Islet of Langerhans (tissue), 1 donor: ENCODE results near the gene PKHD1.
A peak's percentile ranks its signal among the peaks of the same experiment; 100 is the strongest.

Source experiments
- FAIRE-seq: peaks from one replicate; lab custom pipeline; 2011; peaks lifted over from hg19 to GRCh38; lab: Jason Lieb, UNC

The PKHD1 gene, protein sequence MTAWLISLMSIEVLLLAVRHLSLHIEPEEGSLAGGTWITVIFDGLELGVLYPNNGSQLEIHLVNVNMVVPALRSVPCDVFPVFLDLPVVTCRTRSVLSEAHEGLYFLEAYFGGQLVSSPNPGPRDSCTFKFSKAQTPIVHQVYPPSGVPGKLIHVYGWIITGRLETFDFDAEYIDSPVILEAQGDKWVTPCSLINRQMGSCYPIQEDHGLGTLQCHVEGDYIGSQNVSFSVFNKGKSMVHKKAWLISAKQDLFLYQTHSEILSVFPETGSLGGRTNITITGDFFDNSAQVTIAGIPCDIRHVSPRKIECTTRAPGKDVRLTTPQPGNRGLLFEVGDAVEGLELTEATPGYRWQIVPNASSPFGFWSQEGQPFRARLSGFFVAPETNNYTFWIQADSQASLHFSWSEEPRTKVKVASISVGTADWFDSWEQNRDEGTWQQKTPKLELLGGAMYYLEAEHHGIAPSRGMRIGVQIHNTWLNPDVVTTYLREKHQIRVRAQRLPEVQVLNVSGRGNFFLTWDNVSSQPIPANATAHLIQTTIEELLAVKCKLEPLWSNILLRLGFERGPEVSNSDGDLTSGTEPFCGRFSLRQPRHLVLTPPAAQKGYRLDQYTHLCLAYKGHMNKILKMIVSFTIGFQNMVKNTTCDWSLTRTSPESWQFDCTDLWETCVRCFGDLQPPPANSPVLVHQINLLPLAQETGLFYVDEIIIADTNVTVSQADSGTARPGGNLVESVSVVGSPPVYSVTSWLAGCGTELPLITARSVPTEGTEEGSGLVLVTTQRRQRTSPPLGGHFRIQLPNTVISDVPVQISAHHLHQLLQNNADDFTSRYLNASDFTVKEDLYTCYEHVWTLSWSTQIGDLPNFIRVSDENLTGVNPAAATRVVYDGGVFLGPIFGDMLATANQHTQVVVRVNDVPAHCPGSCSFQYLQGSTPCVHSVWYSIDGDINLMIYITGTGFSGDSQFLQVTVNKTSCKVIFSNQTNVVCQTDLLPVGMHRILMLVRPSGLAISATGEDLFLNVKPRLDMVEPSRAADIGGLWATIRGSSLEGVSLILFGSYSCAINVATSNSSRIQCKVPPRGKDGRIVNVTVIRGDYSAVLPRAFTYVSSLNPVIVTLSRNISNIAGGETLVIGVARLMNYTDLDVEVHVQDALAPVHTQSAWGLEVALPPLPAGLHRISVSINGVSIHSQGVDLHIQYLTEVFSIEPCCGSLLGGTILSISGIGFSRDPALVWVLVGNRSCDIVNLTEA (N-terminal part only)

DNA sequence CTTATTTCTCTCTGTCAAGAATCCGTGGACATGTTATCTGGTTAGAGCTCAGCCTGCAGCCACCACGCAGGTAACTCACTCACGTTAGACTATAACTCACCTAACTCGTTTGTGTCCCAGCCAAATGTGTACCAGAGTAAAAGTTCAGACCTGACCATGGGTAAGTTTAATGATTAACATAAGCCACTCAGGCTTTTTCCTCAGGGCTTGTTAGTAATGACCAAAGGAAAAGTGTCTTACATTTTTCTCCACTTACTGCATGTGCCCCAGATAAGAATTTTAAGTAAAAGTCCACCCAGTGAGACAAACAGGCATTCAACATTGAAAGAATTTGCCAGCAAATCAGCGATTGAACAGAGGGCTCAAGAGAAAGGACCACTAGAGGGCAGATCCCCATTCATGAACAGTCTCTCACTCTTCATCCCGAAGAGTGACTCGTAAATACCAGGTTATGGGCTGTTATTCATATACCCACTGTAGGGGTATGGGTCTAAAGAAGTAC, at the start of gene PKHD1:
Gene PKHD1, minus strand, starts transcription at position 116 of the 502 bp plus-strand sequence. CDS start 2,680 bp downstream, outside the sequence.
- FAIRE-seq, result peak; percentile 9

DNA sequence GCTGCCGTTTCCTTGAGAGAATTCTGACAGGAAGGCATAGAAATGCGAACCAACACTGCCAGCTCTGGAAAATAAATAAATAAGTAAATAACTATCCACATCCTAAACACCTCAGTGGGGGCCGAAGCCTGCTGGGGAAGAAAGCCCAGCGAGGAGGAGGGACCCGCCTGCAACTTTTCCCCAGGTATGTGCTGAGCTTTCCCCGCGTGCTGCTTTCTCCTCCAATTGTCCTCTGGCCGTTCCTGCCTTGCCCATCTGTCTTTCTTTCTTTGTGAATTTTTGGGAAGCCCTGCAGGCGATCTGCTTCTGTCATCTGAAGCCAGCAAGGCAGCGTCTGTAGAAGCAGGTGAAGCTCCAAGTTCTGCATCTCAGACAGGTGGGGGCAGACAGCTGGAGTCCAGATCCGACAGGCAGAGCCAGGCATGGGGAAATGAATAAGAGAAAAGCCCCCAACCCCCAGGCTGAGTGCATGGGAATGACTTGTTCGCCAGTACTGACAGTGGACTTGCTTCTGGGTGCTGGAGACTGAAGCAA, 49.6 kb upstream of the PKHD1 start:
- FAIRE-seq, result no peak

DNA sequence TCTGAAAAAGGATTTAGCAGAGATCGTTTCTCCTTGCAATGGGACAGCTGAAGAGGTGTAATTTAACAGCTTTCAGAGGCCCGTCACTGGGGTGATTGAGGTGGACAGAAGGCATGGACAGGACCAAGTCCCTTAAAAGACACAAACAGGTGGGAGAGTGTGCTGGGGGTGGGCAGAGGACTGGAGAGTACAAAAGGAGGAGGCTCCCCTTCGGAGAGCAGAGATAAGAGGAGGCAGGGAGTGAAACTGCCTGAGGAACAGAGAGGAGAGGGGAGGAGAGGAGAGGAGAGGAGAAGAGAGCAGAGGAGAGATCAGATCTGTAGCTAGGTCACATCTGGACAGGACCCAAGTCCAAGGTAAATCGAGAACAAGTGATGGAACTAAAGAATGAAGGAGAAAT, 48.6 kb upstream of the PKHD1 start:
- no peak for FAIRE-seq

DNA sequence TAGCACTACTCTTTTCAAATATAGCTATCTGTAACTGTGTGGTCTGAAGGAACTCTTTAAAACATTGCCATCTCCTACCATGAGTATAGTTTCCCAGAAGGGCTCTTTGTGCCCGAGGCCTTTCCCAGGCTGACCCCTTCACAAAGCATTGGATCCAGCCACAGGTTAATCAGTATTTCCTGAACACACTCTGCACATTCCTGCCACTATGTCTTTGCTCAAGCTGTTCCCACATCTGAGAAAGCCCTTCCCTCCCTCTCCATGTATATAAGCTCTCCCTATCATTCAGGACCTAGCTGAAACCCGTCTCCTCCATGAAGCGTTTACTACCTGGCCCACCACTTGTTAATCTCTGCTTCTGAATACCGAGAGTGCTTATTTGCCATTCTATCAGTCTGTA, 47.8 kb upstream of the PKHD1 start:
- FAIRE-seq, result no peak

DNA sequence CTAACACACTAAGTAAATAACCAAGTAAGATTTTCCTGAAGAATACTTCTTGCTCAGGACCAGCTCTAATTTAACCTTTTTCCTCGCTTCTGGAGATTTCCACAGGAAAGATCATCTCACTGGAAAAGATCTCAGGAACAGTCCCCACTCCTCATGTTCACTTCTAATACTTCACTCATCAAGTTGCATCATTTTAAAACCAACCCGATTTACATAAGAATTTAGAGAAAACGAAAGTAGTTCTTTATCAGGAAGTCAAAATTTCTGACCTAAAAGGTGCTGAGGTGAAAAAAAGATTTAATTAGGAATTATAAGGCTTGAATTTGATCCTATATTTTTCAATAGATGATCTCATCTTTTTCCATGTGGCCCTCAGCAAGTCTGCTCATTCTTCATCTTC, 46.6 kb upstream of the PKHD1 start:
- no peak for FAIRE-seq

DNA sequence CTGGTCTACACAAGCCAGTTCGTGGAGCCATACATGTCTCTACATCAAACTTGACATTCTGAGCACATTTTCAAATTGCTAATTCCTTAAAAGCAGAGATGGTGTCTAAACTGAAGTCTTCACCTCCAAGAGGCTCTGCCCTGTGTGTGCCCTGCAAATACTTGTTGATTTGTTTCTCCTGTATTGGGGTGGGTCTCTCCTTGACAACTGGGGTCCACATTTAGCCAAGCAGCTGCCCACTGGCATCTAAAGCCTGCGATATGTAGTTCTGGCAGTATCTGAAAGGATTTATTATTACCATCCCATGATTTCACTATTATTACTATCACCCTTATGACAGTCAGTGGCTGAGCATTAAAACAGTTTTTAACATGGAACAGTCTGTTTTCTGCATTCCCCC, 45.9 kb upstream of the PKHD1 start:
- no peak for FAIRE-seq

DNA sequence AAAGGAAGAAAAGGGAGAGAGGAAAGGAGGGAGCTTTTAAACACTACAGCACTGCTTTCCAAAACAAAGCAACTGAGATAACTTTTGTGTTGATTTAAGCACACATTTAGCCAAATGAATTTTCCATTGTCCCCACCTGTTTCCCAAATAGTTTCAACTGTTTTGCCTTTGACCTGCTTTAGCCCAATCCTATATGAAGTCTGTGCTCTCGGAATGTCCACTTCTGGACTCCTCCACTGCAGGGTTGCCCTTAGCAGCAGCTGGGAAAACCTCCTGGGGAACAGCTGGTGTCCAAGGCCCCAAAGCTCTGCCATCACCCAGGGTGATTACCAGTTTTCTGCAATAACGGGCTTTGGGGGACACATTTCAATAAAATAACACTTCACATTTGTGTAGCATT, 44.9 kb upstream of the PKHD1 start:
- no peak for FAIRE-seq

DNA sequence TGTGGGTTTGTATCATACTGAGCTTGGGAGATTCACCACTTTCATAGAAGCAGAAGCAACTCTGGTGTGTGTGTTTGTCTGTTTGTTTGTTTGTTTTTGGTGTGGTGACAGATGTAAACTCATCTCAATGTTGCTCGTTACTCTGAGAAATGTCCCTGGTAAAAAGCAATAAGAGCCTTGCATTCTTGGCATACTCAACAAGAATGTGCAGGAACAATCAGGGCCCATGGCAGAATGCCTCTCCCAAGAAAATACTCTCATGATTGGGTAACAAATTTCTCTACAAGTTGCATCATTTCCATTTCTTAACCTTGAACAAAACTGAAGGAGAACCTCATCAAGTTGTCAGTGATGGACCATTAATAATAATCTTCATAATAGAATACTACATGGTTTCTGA, 43.0 kb upstream of the PKHD1 start:
- FAIRE-seq, result no peak

DNA sequence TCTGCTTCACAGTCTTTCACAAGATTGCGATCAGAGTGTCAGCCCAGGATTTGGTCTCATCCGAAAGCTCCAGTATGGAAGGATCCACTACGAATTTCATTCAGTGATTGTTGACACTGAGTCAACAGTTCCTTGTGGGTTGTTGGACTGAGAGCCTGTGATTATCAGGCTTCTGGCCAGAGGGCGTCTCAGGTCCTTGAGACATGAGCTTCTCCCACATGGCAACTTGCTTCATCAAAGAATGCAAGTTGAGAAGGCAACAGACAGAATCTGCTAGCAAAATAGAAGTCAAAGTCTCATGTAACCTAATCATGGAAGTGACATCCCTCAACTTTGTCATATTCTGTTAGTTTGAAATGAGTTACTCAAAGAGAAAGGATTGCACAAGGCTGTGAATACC, 40.5 kb upstream of the PKHD1 start:
- no peak for FAIRE-seq

DNA sequence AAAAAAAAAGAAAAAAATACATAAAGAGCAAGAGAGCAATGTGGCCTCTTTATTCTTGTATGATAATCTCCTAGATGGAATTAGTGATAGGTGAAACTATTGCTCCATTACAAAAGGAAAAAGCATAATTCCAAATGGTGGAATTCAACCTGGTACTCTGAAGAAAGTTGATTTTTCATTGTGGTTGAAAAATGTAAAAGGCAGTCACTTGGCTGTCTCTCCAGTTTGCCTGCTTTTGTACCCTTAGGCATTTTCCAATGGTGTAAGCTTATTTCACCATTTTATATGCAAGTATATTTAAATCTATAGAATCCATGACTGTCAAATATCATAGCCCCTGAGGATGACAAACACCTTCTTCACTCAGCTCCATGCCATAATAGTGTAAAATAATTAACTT, 38.8 kb upstream of the PKHD1 start:
- FAIRE-seq, result no peak

DNA sequence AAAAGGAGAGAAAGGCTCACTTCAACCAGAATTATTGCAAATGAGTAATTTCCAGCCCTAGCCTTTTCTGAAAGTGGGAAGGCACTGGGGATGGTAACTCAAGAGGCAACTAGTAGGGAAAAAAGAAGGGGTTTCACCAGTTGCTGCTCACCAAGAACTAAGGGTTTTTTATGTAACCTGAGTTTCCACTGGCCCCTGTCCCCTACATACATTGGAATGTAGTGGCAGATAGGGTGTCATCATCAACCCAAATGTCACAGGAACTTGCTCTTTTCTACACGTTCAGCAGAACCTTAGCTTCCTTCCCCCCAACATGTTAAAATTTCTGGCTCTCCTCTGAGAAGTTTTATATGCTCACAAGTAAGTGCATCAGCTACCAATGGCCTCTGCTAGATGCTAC, 38.2 kb upstream of the PKHD1 start:
- no peak for FAIRE-seq

DNA sequence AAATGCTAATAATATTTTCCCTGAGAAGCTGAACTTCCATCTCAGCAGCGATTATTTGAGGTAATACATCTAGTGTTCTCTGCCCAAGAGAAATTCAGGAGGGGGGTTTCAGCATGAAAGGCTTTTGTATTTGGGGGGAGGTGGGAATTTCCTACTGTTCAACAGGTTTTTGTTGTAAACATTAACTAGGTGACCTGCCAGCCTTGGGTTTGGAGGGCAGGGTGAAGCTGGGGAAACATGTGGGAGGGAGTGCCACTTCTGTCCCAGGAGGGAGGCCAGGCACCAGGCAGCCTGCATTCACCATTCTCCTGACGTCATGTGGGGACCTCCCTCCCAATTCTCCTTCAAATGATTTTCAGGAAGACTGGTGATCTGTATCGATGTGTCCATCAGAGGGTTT, 37.7 kb upstream of the PKHD1 start:
- FAIRE-seq, result no peak

DNA sequence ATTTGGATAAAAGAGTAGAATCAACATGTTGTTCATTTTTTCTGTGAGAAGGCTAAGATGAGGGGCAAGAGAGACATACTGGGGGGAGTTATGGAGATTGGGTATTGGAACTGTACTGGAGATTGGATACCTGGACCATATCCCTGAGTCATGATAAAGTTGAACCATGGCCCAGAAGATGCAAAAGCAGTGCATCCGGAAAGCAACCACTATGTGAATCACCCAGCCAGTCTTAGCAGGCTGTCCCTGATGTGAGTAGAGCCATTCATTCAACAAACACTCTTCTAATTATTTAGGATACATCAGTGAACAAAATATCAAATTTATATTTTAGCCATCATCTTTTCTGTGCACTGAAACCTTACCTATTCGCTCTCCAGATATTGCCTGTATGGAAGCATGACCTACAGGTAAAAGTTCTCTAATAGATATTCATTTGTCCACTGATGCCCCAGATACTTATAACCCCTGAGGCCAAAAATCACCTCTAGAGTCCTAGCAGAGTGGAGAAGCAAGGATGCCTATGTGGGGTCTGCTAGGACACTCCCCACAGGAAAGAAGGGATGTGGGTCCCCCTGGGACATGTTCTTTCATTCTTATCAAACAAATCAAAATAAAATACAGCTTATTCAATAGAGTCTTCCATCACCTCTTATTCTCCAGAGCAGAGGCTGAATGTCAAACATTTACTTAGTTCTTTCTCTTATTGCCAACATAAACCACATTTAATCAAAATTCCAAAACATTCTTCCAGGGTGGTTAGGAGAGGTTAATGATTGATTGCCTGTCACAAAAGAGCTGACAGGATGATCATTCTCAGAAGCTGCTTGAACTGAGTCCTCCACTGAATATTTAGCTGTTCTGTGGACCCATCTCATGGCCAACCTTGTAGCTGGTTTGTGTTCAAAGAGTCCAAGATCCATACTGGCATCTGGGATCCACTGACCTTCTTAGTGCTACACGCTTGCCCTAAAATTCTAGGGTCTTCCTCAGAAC, 37.0 kb upstream of the PKHD1 start:
- no peak for FAIRE-seq

DNA sequence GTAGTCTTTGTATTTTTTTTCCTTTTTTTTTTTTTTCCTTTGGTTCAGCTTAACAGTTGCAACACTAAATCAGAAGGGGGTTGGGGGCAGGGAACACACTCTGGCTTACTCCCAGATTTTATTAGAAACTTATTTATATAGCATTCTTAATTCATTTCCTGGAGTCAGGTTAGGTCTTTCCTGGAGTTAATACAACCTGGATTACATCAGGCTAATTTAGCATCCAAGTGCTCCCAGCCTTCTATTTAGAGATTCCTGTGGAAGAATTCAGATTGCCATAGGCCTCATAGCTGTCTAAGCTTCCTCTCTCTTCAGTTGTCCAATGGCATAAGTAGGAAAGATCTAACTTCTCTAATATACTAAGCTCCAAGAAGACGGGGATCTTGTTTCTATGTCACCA, 35.8 kb upstream of the PKHD1 start:
- FAIRE-seq, result no peak

DNA sequence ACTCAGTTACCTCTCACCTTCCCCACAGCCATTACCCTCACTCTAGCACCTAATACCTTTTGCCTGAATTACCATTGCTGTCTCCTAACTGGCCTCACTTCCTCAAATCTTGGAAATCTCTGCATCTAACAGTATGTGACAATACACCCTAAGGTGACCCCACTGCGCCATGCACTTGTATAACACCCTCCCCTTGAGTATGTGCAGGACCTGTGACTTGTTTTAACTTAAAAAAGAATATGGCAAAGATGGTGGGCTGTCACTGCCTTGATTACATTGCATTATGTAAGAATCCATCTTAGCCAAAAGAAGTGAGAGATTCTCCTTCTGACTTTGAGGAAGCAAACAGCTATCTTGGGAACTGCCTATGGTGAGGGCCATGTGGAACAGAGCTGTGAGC, 29.9 kb upstream of the PKHD1 start:
- FAIRE-seq, result no peak

DNA sequence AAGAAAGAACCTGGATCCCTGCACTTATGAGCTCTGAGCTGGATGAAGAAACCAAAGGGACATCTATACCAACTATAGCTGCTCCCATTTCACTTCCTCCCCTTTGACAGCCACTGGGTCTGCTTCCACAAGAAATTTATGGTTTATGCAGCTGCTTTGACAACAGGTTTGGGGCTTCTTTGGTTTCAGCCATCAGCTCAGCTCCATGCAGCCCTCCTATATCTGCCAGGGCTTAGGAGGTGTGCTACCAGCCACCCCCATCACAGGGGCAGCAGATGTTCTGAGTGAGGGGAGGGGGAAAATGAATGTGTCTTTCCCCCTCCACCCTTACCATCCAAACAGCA, 29.2 kb upstream of the PKHD1 start:
- no peak for FAIRE-seq

DNA sequence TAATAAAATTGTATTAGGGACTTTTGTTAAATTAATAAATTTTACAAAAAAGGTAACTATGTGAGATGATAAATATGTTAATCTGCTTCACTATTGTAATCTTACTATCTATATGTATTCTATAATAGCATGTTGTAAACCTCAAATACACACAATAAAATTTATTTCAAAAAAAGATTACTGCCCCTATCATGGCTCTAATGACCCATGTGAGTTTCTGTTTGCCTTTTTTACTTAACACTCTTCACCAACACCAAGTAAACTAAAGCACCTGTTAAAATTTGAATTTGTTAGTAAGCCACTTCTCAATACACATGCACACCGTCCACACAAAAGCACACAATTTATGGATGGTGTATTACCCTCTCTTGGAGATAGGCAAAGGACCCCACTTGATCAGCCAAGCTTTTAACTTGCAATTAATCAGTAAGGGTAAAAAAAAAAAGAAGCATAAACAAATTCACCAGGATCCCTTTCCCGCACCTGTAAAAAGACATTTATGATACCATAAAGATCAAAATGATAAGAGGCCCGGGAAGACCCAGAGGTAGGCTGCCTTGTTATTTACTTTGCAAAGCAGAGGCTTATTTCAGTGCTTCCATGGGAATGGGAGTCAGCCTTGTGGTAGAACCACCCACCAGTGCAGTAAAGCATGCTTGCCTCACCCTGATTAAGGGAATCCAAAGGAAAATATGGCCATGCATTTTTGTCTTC, 28.6 kb upstream of the PKHD1 start:
- FAIRE-seq, result no peak

DNA sequence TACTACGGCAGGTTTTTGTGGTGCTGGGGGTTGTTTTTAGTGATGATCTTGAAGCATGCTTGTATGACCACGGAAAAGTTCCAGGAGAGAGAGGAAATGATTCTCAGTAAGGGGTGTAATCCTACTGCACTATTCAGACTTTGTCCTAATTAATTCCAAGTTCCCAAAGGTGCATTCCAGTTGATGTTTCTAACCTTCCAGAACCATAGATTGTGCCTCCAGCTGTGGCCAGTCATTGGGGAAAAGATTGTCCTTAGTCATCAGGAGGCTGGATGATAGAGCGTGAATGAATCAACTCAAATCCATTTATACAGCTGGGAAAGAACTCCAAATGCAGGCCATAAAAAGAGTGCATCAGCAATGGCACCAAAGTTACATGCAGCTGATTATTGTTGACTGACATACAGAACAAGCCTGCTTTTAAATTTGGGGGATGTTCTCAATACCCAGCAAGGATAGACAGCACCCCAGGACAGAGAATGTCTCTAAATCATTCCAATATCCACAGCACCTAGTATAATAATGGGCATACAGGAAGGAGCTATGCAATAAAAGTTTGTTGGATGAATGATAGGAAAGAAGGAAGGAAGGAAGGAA, 27.8 kb upstream of the PKHD1 start:
- no peak for FAIRE-seq

DNA sequence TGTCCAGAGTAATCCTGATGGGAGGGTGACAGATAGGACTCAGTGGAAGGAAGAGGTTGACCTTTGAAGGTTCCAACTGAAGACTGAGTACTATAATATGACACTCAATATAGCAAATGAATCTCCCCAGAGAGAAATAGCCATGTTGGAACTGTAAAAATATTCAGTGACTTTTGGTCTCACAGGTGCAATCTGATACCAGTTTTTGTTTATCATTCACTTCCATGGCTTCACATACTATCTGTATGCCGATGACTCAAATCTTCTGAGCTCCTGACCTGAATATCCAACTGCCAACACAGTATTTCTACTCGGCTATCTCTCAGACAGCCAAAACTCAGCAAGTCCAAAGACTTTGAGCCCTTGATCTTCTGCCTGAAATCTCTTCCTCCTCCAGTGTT, 21.8 kb upstream of the PKHD1 start:
- no peak for FAIRE-seq

DNA sequence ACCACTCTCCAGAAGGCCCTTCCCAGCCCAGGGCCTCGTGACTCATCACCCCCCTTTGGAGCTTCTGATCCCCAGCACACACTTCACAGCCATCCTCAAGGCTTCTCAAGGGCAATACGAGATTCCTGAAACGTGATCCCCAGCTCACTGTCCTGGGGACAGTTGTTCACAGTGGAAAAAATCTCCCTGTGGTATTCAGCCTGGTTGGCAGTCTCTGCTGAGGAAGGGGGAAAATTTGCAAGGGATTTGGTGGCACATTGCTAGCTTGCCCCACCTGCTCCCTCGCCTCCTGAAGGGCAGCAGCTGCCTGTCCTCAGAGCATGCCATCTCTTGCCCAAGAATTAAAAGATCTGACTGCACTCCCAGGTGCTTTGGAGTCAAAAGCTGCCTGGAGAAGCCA, 20.7 kb upstream of the PKHD1 start:
- FAIRE-seq, result no peak
